GM19238 (cell line): Measurements from ENCODE around the gene SSPN.

Source experiments
- DNase-seq: peaks from one replicate; pipeline ENCODE4 v3.0.0; 2011; ENCODE audit warnings: low spot score; ENCODE audit not compliant: insufficient read length

The SSPN gene

GRCh38 chr12:26195250-26195640, at the start of gene SSPN:
SSPN (plus strand) TSS chr12:26195573; CDS start chr12:26195673, 100 bp downstream.
- DNase-seq = peak; percentile 4

DNA sequence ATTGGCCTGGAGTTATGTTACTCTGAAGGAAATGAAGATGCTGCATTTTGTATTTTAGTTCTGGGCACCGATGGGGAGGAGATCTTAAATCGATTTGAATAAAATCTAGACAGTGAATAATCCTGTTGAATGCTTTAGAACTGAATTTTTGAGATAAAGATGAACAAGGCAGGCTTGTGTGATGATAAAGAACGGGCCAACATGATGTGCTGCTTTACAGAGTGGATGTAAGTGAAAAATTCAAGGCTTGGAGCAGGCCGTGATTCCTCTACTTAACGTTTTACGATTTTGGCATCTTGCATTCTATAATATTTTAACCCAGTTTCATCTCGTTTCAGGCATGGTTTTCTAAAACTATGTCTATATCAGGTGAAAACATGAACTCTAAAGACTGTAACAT, 47.1 kb upstream of the SSPN start:
- DNase-seq = no peak

DNA sequence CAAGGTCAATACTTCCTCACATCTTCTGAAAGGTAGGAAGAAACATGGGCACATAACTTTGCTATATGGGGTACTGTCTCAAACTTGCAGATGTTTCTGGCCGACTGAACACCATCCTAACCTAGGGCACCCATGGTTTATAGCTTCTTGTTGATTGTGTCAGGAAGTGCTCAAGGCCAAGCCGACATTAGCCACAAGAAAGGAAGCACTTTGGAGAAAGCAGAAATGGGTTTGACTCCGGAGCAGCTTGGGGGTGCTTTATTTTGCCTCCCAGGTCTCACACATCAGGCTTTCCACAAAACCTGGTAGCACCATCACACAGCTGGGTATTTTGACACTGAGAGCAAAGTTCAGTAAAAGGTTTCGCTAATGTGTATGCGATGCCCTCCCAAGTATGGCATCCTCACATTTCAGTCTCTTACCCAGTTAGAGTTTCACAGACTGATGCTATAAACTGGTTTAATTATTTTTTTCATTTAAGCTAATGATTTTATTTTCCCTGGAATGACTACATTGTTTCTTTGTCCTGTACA, 45.3 kb upstream of the SSPN start:
- no peak for DNase-seq

GRCh38 chr12:26150736-26151450, 44.5 kb upstream of the SSPN start:
- DNase-seq = no peak

DNA sequence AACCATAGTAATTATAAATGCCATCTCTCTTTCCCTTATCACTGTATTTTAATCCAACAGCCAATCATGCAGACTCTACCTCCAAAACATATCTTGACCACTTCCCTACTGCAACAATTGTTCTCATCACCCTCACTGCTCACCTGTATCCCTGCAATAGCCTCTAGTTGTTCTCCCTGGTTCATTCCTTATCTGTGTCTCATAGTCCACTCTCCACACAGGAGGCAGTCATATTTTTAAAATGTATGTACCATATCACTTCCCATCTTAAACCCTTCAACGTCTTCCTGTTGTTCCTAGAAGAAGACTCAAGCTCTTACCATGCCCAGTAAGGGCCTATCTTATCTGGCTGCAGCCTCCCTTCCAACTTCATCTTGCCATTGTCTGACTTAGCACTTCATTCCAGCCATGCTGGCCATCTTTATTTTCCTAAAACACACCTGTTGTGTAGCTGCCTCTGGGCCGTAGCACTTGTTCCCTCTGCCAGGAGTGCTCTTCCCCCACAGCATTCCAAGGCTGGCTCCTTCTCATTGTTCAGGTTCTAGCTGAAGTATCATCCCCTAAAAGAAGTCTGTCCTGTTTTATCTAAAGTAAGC, 42.8 kb upstream of the SSPN start:
- no peak for DNase-seq

DNA sequence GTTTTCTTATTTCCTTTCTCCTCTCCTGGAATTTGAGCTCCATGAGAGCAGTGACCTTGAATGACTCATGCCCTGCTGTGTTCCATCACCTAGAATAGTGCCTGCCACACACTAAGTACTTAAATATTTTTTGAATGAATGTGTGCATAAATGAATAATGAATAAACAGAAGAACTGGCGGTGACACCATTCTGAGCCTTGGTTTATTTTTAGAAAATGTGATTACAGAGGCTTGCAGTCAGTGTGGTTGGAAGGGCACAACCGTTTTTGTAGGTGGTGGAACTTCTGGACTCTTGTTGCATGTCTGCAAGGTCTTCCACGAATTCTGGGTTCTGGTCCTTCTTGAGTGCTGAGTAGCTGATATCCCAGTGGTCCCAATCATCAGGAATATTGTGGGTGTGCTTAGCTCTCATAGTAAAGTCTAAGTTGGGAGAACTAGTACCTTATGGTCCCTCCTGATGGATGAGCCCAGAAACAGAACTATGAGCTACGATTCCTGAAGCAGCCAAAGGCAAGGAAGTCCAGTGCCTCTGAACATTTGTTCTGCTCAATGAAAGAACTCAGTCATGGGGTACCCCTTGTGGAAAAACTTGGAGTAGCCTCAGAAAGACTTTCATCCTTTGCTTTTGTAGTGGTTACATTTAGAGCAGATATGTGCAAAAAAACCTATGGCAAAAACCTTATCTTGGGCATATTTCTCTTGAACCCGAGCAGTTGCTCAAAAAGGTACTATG, 41.8 kb upstream of the SSPN start:
- no peak for DNase-seq

DNA sequence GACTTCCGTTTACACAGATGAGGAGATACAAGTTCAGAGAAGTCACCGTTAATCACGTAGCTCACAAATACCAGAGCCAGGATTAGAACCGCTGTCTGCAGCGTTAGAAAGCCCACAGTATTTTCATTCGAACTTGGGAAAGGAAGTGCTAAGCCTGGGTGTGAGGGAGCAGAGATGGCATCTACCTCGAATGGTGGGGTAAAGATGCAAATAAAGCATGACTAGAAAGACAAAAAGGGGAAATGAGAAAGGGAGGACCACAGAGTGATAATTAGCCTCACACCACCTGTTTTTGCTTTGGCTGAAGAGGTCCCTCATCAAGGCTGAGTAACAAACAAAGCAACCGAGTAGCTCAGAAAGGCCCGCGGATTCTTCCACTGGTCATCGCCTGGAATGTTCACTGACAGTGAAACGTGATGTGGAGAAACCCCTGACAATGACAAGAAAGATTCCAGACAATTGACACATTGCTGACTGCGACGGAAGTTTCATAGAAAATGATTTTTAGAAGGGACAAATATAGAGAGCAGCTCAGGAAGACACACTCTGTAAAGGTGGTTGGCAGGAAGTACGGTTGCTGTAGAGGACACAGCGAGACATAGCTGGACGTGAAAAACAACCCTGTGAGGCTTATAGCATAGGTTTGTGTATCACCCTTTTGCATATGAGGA, 39.0 kb upstream of the SSPN start:
- DNase-seq = peak; percentile 41

- DNase-seq = no peak
Measured at GRCh38 chr12:26157001-26157400, 38.4 kb upstream of the SSPN start.

DNA sequence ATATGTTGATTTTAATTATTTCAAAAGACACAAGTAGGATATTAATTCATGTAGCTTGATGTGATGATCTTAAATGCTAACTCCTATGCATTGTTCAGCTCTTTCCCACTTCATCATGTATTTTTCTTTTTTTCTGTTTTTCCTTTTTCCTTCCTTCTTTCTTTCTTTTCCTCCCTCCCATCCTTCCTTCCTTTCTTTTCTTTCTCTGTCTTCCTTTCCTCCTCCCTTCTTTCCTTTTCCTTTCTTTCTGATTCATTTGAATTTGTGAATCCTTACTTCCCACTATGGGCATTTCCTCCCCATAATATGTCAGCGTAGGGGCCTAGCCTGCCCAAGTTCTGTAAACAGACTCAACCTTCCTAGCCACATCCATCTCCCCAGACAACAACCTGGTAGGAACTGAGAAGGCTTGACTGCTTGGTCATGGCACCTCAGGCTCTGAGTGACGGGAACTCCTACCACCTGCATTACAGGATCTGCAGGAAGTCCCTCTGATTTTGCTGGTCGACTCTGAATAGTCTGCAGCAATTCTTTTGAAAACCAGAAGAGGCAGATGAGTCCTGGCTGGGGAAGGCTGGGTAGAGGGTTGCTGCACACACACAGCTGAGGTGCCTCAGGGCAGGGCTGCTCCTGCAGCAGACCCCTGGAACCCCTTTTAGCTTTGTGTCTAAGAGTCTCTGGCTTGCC, 37.2 kb upstream of the SSPN start:
- DNase-seq = no peak

- no peak for DNase-seq
Measured at GRCh38 chr12:26162174-26162573, 33.2 kb upstream of the SSPN start.

GRCh38 chr12:26162905-26163304, 32.5 kb upstream of the SSPN start:
- no peak for DNase-seq

DNA sequence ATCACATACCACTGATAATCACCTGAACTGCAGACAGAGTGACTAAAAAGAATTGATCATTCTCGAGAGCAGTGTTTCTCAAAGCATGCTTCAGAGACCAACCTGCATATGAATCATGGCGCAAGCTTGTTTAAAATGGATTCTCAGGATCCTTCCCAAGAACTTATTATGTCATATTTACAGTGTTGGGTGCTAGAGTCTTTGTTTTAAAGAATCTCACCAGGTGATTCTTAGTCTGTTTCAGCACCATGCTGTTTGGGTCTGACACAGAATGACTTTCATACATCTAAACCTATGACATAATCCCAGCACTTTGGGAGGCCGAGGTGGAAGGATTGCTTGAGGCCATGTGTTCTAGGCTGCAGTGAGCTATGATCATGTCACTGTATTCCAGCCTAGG, 31.3 kb upstream of the SSPN start:
- DNase-seq = no peak

DNA sequence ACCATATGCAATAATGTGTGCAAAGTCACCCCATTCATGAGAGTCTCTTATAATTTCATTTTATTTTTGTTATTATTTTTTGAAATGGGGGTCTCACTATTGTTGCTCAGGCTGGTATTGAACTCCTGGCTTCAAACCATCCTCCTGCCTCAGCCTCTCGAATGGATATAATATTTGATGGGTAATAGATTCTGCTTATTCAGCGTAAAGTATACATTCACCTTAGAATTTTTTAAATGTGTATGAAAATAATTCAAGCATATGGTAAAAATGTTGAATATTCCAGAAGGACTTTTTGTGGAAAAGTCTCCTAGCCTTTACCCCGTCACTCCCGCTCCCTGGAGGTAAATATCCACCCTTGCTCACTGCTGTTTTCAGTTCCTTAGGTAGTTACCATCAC, 23.4 kb upstream of the SSPN start:
- DNase-seq = no peak

GRCh38 chr12:26172539-26172938, 22.8 kb upstream of the SSPN start:
- DNase-seq = no peak

DNA sequence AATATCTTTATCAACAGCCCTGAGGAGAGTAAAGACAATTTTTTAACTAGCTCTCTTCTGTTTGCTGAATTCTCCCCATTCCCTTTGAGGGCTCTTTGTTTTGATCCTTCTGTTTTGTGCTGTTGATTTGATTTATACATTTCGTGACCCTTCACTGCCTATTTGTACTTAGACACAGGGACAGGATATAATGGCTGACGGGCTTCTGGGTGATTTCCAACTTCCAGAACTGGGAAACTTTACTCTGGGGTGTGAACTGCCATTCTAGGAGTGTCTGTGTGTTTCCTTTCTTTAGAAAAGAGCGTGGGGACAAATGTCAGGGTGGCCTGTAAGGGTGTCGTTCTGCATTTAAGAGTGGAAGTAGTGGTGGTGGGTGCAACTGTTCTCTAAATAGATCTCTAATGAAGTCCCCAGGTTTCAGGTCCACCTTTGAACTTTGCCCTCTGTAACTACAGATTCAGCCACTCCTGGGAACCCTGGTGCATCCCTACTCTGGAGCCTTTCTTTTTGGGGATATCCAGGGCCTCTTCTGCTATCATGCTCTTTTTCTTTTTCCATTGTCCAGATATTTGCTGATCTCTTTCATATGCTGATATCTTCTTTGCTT, 22.3 kb upstream of the SSPN start:
- DNase-seq = no peak

- DNase-seq = no peak
Measured at GRCh38 chr12:26176725-26177124, 18.6 kb upstream of the SSPN start.

- DNase-seq = no peak
Measured at GRCh38 chr12:26177283-26177682, 18.1 kb upstream of the SSPN start.

DNA sequence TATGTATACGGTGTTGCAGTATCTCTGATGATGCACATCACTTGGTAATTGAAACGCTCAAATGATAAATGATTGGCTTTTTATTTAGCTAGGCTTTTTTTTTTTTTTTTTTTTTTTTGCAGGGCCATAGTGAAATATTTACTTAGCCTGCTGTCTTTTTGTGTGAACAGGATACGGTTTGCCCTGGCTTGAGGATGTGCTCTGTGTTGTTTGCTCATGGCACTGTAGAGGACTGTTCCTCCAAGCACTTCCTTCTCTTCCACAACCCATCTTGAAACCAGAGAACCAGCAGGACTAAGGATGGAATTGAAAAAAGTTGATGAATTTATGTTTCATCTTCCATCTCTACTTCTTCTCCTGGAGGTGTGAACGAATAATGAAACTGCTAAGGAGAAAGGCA, 15.5 kb upstream of the SSPN start:
- no peak for DNase-seq

GRCh38 chr12:26182377-26182776, 13.0 kb upstream of the SSPN start:
- DNase-seq = no peak

GRCh38 chr12:26185532-26186320, 9.6 kb upstream of the SSPN start:
- no peak for DNase-seq
